SU-DHL-6 (cell line): Measurements from ENCODE around the gene TTLL1.

ENCODE experiments used
- H2AFZ ChIP-seq: fragments of 200-600 bp; sonication (generic); 2 replicates; pipeline ENCODE4 v1.6.1; 2014; ENCODE audit warnings: low read depth, mild to moderate bottlenecking, moderate library complexity, mixed read lengths, antibody characterized with exemption, low read length; ENCODE audit not compliant: severe bottlenecking
- H3F3A ChIP-seq: fragments of 200-600 bp; shearing (Covaris generic); 2 replicates; pipeline ENCODE4 v1.6.0; 2016; ENCODE audit warnings: antibody characterized with exemption, mild to moderate bottlenecking; ENCODE audit not compliant: insufficient read depth
- H3K27ac ChIP-seq: fragments of 200-600 bp; sonication (generic); 2 replicates; pipeline ENCODE4 v1.5.1; 2016; ENCODE audit warnings: low read depth, mild to moderate bottlenecking, low read length, moderate library complexity, mixed read lengths
- H3K27me3 ChIP-seq: fragments of 200-600 bp; sonication (generic), shearing (Covaris generic); 2 replicates; pipeline ENCODE4 v1.6.0; 2014; ENCODE audit warnings: mild to moderate bottlenecking, low read length
- H3K36me3 ChIP-seq: fragments of 200-600 bp; sonication (generic); 2 replicates; pipeline ENCODE4 v1.6.1; 2014; ENCODE audit warnings: mild to moderate bottlenecking, low read length, mixed read lengths
- H3K4me2 ChIP-seq: fragments of 300-600, 200-600 bp; shearing (Covaris generic), sonication (generic); 2 replicates; pipeline ENCODE4 v1.6.0; 2014; ENCODE audit warnings: low read length, low read depth, mild to moderate bottlenecking; ENCODE audit not compliant: poor library complexity, severe bottlenecking
- H3K4me3 ChIP-seq: fragments of 200-600 bp; sonication (generic); 2 replicates; pipeline ENCODE4 v1.5.1; 2014; ENCODE audit warnings: antibody characterized with exemption, low read length, mild to moderate bottlenecking, mixed read lengths; ENCODE audit not compliant: insufficient read depth, poor library complexity, severe bottlenecking
- H3K79me2 ChIP-seq: fragments of 200-600 bp; sonication (generic); 2 replicates; pipeline ENCODE4 v1.6.1; 2014; ENCODE audit warnings: mild to moderate bottlenecking, low read length, moderate library complexity; ENCODE audit not compliant: insufficient read depth
- H3K9ac ChIP-seq: fragments of 200-600 bp; sonication (generic); 2 replicates; pipeline ENCODE4 v1.7.0; 2014; ENCODE audit warnings: mild to moderate bottlenecking, low read length
- H3K9me2 ChIP-seq: fragments of 200-600 bp; sonication (generic); replicated peaks from 2 replicates; pipeline ENCODE4 v1.6.1; 2014; ENCODE audit warnings: low read length; ENCODE audit not compliant: insufficient read depth
- H3K9me3 ChIP-seq: fragments of 200-600 bp; sonication (generic); 2 replicates; pipeline ENCODE4 v1.6.1; 2014; ENCODE audit warnings: low read length, mixed read lengths; ENCODE audit not compliant: insufficient read depth
- H4K20me1 ChIP-seq: fragments of 200-600 bp; sonication (generic); 2 replicates; pipeline ENCODE4 v1.6.1; 2014; ENCODE audit warnings: low read depth, mild to moderate bottlenecking, antibody characterized with exemption, low read length, moderate library complexity, mixed read lengths
- CTCF ChIP-seq: fragments of 200-600 bp; sonication (generic); IDR thresholded peaks from one replicate; pipeline ENCODE4 v1.5.1; 2017; ENCODE audit warnings: antibody characterized with exemption, mild to moderate bottlenecking, low read length, moderate library complexity; ENCODE audit not compliant: insufficient read depth, poor library complexity, severe bottlenecking
- EZH2phosphoT487 ChIP-seq: fragments of 200-600 bp; sonication (generic), shearing (Covaris generic); conservative IDR thresholded peaks from 2 replicates; pipeline ENCODE4 v1.6.1; 2018; ENCODE audit warnings: mild to moderate bottlenecking, antibody characterized with exemption, low read length, moderate library complexity, mixed read lengths

The TTLL1 gene

DNA sequence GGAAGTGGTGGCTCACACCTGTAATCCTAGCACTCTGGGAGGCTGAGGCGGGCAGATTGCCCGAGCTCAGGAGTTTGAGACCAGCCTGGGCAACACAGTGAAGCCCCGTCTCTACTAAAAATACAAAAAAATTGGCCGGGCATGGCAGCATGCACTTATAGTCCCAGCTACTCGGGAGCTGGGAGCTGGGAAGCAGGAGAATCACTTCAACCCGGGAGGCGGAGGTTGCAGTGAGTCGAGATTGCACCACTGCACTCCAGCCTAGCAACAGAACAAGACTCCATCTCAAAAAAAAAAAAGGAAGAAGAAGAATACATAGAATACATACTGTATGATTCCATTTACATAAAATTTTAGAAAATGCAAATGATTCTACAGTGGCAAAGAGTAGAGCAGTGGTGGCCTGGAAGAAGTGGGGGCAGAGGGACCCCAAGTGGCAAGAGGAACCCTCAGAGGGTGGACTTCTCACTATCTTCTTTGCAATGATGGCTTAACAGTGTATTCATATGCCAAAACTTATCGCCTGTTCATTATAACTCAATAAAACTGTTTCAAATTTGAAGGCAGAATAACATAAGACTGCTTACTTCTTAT is 96.2 kb downstream of the TTLL1 start:
- no peaks in the 10 kb centered on the region for H3K9me2 ChIP-seq
- no peak overlapping the region for H3K27ac ChIP-seq
- H3K4me3 ChIP-seq: no peak overlapping the region
- no peak overlapping the region for H2AFZ ChIP-seq
- H3K36me3 ChIP-seq: no peaks in the 10 kb centered on the region
- no peak overlapping the region for H3K9ac ChIP-seq
- TF ChIP-seq EZH2phosphoT487 (no peak), CTCF (no peak)
- no peaks in the 10 kb centered on the region for H3K27me3 ChIP-seq
- H3K4me2 ChIP-seq: no peak overlapping the region
- H4K20me1 ChIP-seq: peaks cover 18% of the 10 kb centered on the region; the same call in 1 of the 2 replicates
- no peaks in the 10 kb centered on the region for H3F3A ChIP-seq
- peaks cover 56% of the 10 kb centered on the region for H3K79me2 ChIP-seq
- H3K9me3 ChIP-seq: no peaks in the 10 kb centered on the region

GRCh38 chr22:42992092-42992491 is 97.1 kb downstream of the TTLL1 start:
- H3K79me2 ChIP-seq: peaks cover 53% of the 10 kb centered on the region
- H3K4me2 ChIP-seq: no peak overlapping the region
- no peaks in the 10 kb centered on the region for H3K36me3 ChIP-seq
- H4K20me1 ChIP-seq: peaks cover 18% of the 10 kb centered on the region; the same call in 1 of the 2 replicates
- H3K27ac ChIP-seq: no peak overlapping the region
- no peaks in the 10 kb centered on the region for H3F3A ChIP-seq
- H3K9me2 ChIP-seq: no peaks in the 10 kb centered on the region
- H3K27me3 ChIP-seq: no peaks in the 10 kb centered on the region
- H3K9ac ChIP-seq: no peak overlapping the region
- no peaks in the 10 kb centered on the region for H3K9me3 ChIP-seq
- TF ChIP-seq CTCF (no peak), EZH2phosphoT487 (no peak)
- H3K4me3 ChIP-seq: no peak overlapping the region
- H2AFZ ChIP-seq: no peak overlapping the region

- Histone ChIP-seq H4K20me1 (peaks cover 18% of the 10 kb centered on the region; the same call in 1 of the 2 replicates), H3K9ac (no peak overlapping the region), H3K4me2 (no peak overlapping the region), H3K27me3 (no peaks in the 10 kb centered on the region), H2AFZ (no peak overlapping the region), H3K27ac (no peak overlapping the region), H3F3A (no peaks in the 10 kb centered on the region), H3K79me2 (peaks cover 48% of the 10 kb centered on the region), H3K36me3 (no peaks in the 10 kb centered on the region), H3K9me3 (no peaks in the 10 kb centered on the region), H3K9me2 (no peaks in the 10 kb centered on the region), H3K4me3 (no peak overlapping the region)
- TF ChIP-seq CTCF (no peak), EZH2phosphoT487 (no peak)
Observed at GRCh38 chr22:42991010-42991651, 98.1 kb downstream of the TTLL1 start.
